Esophagus muscularis mucosa (tissue), 4 donors: Measurements from ENCODE around the gene ARHGEF6.

Experiments used
- EP300 ChIP-seq: sonication (generic); formaldehyde crosslinking; IDR thresholded peaks from one replicate; pipeline ENCODE4 v1.6.1; 2017; ENCODE audit warnings: antibody characterized with exemption
- POLR2A ChIP-seq: fragments of 450-650 bp; IDR thresholded peaks from one replicate; pipeline ENCODE4 v1.6.1; 2017; ENCODE audit warnings: antibody characterized with exemption, moderate library complexity, mild to moderate bottlenecking, low read depth
- TF ChIP-seq, protein P1 (sequence below), 3 experiments: fragments of 200-600 bp in 2 of 3; fragments of 450-650 bp in 1 of 3; sonication (generic) in 2 of 3; IDR thresholded peaks; one replicate each; pipeline ENCODE4 v1.5.1; 2017 to 2019; ENCODE audit warnings: antibody characterized with exemption in 3 of 3, mild to moderate bottlenecking in 2 of 3, moderate library complexity in 1 of 3

DNA sequence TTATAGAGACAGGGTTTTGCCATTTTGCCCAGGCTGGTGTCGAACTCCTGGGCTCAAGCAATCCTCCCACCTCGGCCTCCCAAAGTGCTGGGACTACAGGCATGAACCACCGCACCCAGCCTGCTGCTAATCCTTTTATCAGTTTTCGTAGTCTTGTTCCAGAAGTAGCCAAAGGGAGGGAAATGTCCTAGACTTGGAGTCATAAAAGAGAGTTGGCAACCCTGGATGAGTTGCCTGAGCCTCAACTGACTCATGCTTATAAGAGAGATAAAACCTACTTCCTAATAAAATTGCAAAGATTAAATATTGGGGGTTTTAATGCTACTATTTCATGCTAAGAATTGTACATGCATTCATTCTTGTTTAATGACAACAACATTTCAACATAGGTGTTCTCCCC is 88.5 kb downstream of the ARHGEF6 start:
- TF ChIP-seq, protein P1, sequence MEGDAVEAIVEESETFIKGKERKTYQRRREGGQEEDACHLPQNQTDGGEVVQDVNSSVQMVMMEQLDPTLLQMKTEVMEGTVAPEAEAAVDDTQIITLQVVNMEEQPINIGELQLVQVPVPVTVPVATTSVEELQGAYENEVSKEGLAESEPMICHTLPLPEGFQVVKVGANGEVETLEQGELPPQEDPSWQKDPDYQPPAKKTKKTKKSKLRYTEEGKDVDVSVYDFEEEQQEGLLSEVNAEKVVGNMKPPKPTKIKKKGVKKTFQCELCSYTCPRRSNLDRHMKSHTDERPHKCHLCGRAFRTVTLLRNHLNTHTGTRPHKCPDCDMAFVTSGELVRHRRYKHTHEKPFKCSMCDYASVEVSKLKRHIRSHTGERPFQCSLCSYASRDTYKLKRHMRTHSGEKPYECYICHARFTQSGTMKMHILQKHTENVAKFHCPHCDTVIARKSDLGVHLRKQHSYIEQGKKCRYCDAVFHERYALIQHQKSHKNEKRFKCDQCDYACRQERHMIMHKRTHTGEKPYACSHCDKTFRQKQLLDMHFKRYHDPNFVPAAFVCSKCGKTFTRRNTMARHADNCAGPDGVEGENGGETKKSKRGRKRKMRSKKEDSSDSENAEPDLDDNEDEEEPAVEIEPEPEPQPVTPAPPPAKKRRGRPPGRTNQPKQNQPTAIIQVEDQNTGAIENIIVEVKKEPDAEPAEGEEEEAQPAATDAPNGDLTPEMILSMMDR (IDR thresholded peaks at IDR 0.05), result no peak
- TF ChIP-seq EP300 (no peak), POLR2A (no peak)
